DND-41 (cell line): Measurements from ENCODE around the gene EEF2.

Experiments used
- CTCF ChIP-seq: IDR thresholded peaks from 2 replicates; pipeline ENCODE4 v1.5.1; 2012; ENCODE audit warnings: borderline replicate concordance, low read length, moderate library complexity, mild to moderate bottlenecking; ENCODE audit not compliant: poor library complexity, severe bottlenecking; ENCODE audit errors: extremely low read depth
- EZH2 ChIP-seq: IDR thresholded peaks from 3 replicates; pipeline ENCODE4 v1.6.1; 2012; ENCODE audit warnings: borderline replicate concordance, low read depth, mild to moderate bottlenecking, moderate library complexity, low read length, inconsistent platforms; ENCODE audit not compliant: severe bottlenecking

- TF ChIP-seq CTCF = no peak
- no peak for TF ChIP-seq EZH2
These were observed 34.3 kb upstream of the EEF2 start for GRCh38 chr19:4019578-4019977.
